H9 (cell line): Measurements from ENCODE around the gene NAPA. TPM values are rescaled to one million over a fixed set of nuclear protein-coding genes. Genes with fewer than 3 reads are reported as not detected.

ENCODE experiments used
- DNase-seq: peaks from one replicate; pipeline ENCODE4 v3.0.0-alpha.2; 2017
- H2AFZ ChIP-seq: one replicate; pipeline ENCODE4 v1.6.1; 2013; ENCODE audit warnings: mild to moderate bottlenecking, low read length, control low read depth, moderate library complexity
- H2AK5ac ChIP-seq: 2 replicates; pipeline ENCODE4 v1.6.1; 2013; ENCODE audit warnings: low read length, control low read depth, mixed read lengths; ENCODE audit not compliant: insufficient read length
- H2BK120ac ChIP-seq: one replicate; pipeline ENCODE4 v1.6.1; 2013; ENCODE audit warnings: low read depth, mild to moderate bottlenecking, low read length, control low read depth, inconsistent platforms; ENCODE audit not compliant: poor library complexity, severe bottlenecking
- H2BK12ac ChIP-seq: 2 replicates; pipeline ENCODE4 v1.6.1; 2013; ENCODE audit warnings: low read length, control low read depth, mixed read lengths, low read depth; ENCODE audit not compliant: insufficient read length
- H2BK15ac ChIP-seq: 2 replicates; pipeline ENCODE4 v1.6.1; 2013; ENCODE audit warnings: low read depth, low read length, control low read depth
- H2BK20ac ChIP-seq: one replicate; pipeline ENCODE4 v1.6.1; 2013; ENCODE audit warnings: low read depth, mild to moderate bottlenecking, low read length, control low read depth, inconsistent platforms; ENCODE audit not compliant: poor library complexity, severe bottlenecking
- H2BK5ac ChIP-seq: 2 replicates; pipeline ENCODE4 v1.6.1; 2013; ENCODE audit warnings: low read length, control low read depth, mixed read lengths; ENCODE audit not compliant: insufficient read length
- H3K14ac ChIP-seq: 2 replicates; pipeline ENCODE4 v1.6.1; 2013; ENCODE audit warnings: low read length, control low read depth; ENCODE audit not compliant: insufficient read depth
- H3K18ac ChIP-seq: 2 replicates; pipeline ENCODE4 v1.6.1; 2013; ENCODE audit warnings: low read depth, mild to moderate bottlenecking, mixed read lengths, low read length, control low read depth; ENCODE audit not compliant: insufficient read length
- H3K23ac ChIP-seq: 2 replicates; pipeline ENCODE4 v1.6.1; 2013; ENCODE audit warnings: low read length, control low read depth, mixed read lengths, low read depth; ENCODE audit not compliant: insufficient read length
- H3K23me2 ChIP-seq: 2 replicates; pipeline ENCODE4 v1.6.1; 2013; ENCODE audit warnings: low read depth, mild to moderate bottlenecking, mixed read lengths, low read length, control low read depth; ENCODE audit not compliant: insufficient read length, poor library complexity, severe bottlenecking
- H3K27ac ChIP-seq: 2 replicates; pipeline ENCODE4 v1.5.1; 2013; ENCODE audit warnings: low read length, control low read depth, mixed read lengths, low read depth; ENCODE audit not compliant: insufficient read length
- H3K27me3 ChIP-seq: 2 replicates; pipeline ENCODE4 v1.6.1; 2013; ENCODE audit warnings: low read length, control low read depth, inconsistent platforms; ENCODE audit not compliant: insufficient read depth
- H3K4ac ChIP-seq: 2 replicates; pipeline ENCODE4 v1.6.1; 2013; ENCODE audit warnings: low read depth, mild to moderate bottlenecking, control low read depth, inconsistent platforms, low read length, moderate library complexity
- H3K4me1 ChIP-seq: 2 replicates; pipeline ENCODE4 v1.6.1; 2013; ENCODE audit warnings: low read length, control low read depth, inconsistent platforms; ENCODE audit not compliant: insufficient read depth
- H3K4me2 ChIP-seq: 2 replicates; pipeline ENCODE4 v1.6.1; 2013; ENCODE audit warnings: low read length, control low read depth, mixed read lengths; ENCODE audit not compliant: insufficient read length, insufficient read depth
- H3K56ac ChIP-seq: 2 replicates; pipeline ENCODE4 v1.6.1; 2013; ENCODE audit warnings: low read depth, mild to moderate bottlenecking, mixed read lengths, low read length, control low read depth; ENCODE audit not compliant: insufficient read length
- H3K79me1 ChIP-seq: 2 replicates; pipeline ENCODE4 v1.6.1; 2013; ENCODE audit warnings: low read depth, mild to moderate bottlenecking, moderate library complexity, low read length, control low read depth, inconsistent platforms; ENCODE audit not compliant: insufficient read depth, poor library complexity, severe bottlenecking
- H3K79me2 ChIP-seq: 2 replicates; pipeline ENCODE4 v1.6.1; 2013; ENCODE audit warnings: low read length, control low read depth, inconsistent platforms; ENCODE audit not compliant: insufficient read depth
- H3K9ac ChIP-seq: 2 replicates; pipeline ENCODE4 v1.6.1; 2013; ENCODE audit warnings: low read length, control low read depth, mixed read lengths; ENCODE audit not compliant: insufficient read length; ENCODE audit errors: extremely low read depth
- H3K9me3 ChIP-seq: one replicate; pipeline ENCODE4 v1.6.1; 2013; ENCODE audit warnings: low read depth, low read length, inconsistent platforms; ENCODE audit not compliant: control insufficient read depth
- H3T11ph ChIP-seq: one replicate; pipeline ENCODE4 v1.6.1; 2013; ENCODE audit warnings: mild to moderate bottlenecking, low read length, control low read depth, inconsistent platforms
- H4K20me1 ChIP-seq: one replicate; pipeline ENCODE4 v1.6.1; 2013; ENCODE audit not compliant: control insufficient read depth, insufficient read length, insufficient read depth
- H4K5ac ChIP-seq: 2 replicates; pipeline ENCODE4 v1.6.1; 2013; ENCODE audit warnings: low read depth, mild to moderate bottlenecking, mixed read lengths, low read length, control low read depth; ENCODE audit not compliant: insufficient read length
- H4K8ac ChIP-seq: replicated peaks from 2 replicates; pipeline ENCODE4 v1.6.1; 2013; ENCODE audit warnings: low read length, control low read depth, mixed read lengths, low read depth; ENCODE audit not compliant: insufficient read length
- H4K91ac ChIP-seq: 2 replicates; pipeline ENCODE4 v1.6.1; 2013; ENCODE audit warnings: low read depth, mild to moderate bottlenecking, moderate library complexity, mixed read lengths, low read length, control low read depth; ENCODE audit not compliant: insufficient read length
- H3K27ac Mint-ChIP-seq, 3 experiments: 2 replicates in 2 of 3; 3 replicates in 1 of 3; pipeline ENCODE4 v1.8.0; 2020 to 2021; ENCODE audit warnings: mixed read lengths in 3 of 3, mild to moderate bottlenecking in 1 of 3, moderate library complexity in 1 of 3
- H3K27me3 Mint-ChIP-seq: 2 replicates; pipeline ENCODE4 v1.8.0; 2021; ENCODE audit warnings: low read depth, mild to moderate bottlenecking, moderate library complexity, mixed read lengths
- H3K36me3 Mint-ChIP-seq, 3 experiments: 2 replicates in 2 of 3; 3 replicates in 1 of 3; pipeline ENCODE4 v1.8.0; 2020 to 2021; ENCODE audit warnings: low read depth in 3 of 3, mixed read lengths in 3 of 3; ENCODE audit not compliant: insufficient read depth in 1 of 3
- H3K4me1 Mint-ChIP-seq, 2 experiments: 2 replicates each; pipeline ENCODE4 v1.8.0; 2020; ENCODE audit warnings: mixed read lengths in 2 of 2
- H3K4me3 Mint-ChIP-seq, 2 experiments: 2 replicates in 1 of 2; 3 replicates in 1 of 2; pipeline ENCODE4 v1.8.0; 2020 to 2021; ENCODE audit warnings: mild to moderate bottlenecking in 2 of 2, mixed read lengths in 2 of 2, moderate library complexity in 1 of 2
- H3K9me3 Mint-ChIP-seq, 2 experiments: 2 replicates in 1 of 2; 3 replicates in 1 of 2; pipeline ENCODE4 v1.8.0; 2020; ENCODE audit warnings: mild to moderate bottlenecking in 2 of 2, mixed read lengths in 2 of 2, moderate library complexity in 1 of 2
- WGBS: extraction: QIAGEN DNeasy Blood & Tissue Kit; methylation state at CpG from one replicate; pipeline ENCODE4 v1.1.7; 2013; ENCODE audit warnings: missing lambda C conversion rate, low lambda C conversion rate, mixed read lengths; ENCODE audit not compliant: insufficient read length; ENCODE audit errors: extremely low coverage; 5-methylcytosine and 5-hydroxymethylcytosine counted together
- total RNA-seq: library from RNA; stranded (reverse); gene quantifications from 2 replicates; pipeline ENCODE4 v1.2.1, GENCODE V29; 2021
- TF ChIP-seq, protein P1 (sequence below): fragments of 200-600 bp; sonication (generic); conservative IDR thresholded peaks from 3 replicates; pipeline ENCODE4 v1.8.0; 2021; ENCODE audit warnings: antibody characterized with exemption, mild to moderate bottlenecking

The NAPA gene
- total RNA-seq, 1 experiment from 2014 or later = 62.8 TPM

DNA sequence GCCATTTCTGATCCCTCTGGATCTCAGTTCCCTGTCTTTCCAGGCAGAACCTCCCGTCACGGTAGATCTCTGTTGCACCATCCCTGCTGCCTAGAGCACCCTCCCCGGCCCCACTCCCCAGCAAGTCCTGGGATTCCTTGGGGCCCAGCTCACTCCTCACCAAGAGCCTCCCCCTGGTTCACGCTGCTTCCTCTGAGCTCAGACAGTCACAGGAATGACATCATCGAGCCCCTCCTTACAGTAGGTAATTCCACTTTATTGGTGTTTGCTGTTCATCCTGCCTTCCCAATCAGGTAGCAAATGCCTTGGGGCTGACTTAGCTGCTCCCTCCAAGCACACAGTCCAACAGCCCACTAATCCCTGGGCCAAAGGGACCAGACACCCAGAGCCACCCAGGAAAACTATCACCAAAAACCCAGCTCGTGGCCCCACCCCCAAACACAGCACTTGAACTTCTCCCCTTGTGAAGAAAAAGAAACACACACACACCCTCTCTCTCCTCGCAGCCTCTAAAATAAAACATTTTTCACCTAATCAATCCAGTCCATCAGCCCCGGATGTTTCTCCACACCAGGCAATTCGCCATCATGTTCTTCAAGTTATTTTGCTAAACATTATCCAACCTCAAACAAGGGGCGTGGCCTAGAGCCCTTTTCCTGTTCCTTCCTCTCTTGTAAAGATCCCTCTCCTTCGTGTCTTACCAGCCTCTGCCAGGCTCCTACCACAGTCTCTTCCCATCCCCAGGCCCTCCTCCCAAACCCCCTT, 2.5 kb downstream of the NAPA start:
- no peak overlapping the region for H4K5ac ChIP-seq
- no peak overlapping the region for H2BK15ac ChIP-seq
- H3T11ph ChIP-seq = no peak overlapping the region
- H3K9ac ChIP-seq = no peak overlapping the region
- Mint-ChIP-seq H3K27me3 (no peaks in the 10 kb centered on the region), H3K4me3 (peak overlapping the region; percentile 96), H3K4me1 (peaks cover 23 to 37% of the 10 kb centered on the region in 2 experiments), H3K9me3 (no peaks in the 10 kb centered on the region), H3K36me3 (peaks cover 0 to 4% (median 0%) of the 10 kb centered on the region in 3 experiments; a peak in 1 of 7 replicates), H3K27ac (peak overlapping the region; percentile 9 to 90 (median 62); a peak in 3 of 7 replicates)
- H3K14ac ChIP-seq = no peak overlapping the region
- no peaks in the 10 kb centered on the region for H3K9me3 ChIP-seq
- peaks cover 7% of the 10 kb centered on the region for H3K23me2 ChIP-seq
- no peak overlapping the region for H2BK5ac ChIP-seq
- H2AFZ ChIP-seq = no peak overlapping the region
- H2BK20ac ChIP-seq = no peak overlapping the region
- no peaks in the 10 kb centered on the region for H3K27me3 ChIP-seq
- whole genome bisulfite sequencing = no CpG with 5 or more reads among the region's 11 CpGs
- no peaks in the 10 kb centered on the region for H3K4me1 ChIP-seq
- no peak overlapping the region for H4K91ac ChIP-seq
- no peak overlapping the region for H3K23ac ChIP-seq
- no peak overlapping the region for H3K56ac ChIP-seq
- H2AK5ac ChIP-seq = no peak overlapping the region
- DNase-seq = no peak
- H4K20me1 ChIP-seq = no peaks in the 10 kb centered on the region
- peaks cover 9% of the 10 kb centered on the region for H3K79me1 ChIP-seq
- H2BK12ac ChIP-seq = no peak overlapping the region
- H3K27ac ChIP-seq = no peak overlapping the region
- H2BK120ac ChIP-seq = no peak overlapping the region
- H3K18ac ChIP-seq = no peak overlapping the region
- no peak overlapping the region for H3K4ac ChIP-seq
- peaks cover 10% of the 10 kb centered on the region; the same call in 1 of the 2 replicates for H3K79me2 ChIP-seq
- H3K4me2 ChIP-seq = no peak overlapping the region
- TF ChIP-seq, protein P1, sequence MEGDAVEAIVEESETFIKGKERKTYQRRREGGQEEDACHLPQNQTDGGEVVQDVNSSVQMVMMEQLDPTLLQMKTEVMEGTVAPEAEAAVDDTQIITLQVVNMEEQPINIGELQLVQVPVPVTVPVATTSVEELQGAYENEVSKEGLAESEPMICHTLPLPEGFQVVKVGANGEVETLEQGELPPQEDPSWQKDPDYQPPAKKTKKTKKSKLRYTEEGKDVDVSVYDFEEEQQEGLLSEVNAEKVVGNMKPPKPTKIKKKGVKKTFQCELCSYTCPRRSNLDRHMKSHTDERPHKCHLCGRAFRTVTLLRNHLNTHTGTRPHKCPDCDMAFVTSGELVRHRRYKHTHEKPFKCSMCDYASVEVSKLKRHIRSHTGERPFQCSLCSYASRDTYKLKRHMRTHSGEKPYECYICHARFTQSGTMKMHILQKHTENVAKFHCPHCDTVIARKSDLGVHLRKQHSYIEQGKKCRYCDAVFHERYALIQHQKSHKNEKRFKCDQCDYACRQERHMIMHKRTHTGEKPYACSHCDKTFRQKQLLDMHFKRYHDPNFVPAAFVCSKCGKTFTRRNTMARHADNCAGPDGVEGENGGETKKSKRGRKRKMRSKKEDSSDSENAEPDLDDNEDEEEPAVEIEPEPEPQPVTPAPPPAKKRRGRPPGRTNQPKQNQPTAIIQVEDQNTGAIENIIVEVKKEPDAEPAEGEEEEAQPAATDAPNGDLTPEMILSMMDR = no peak
- no peak overlapping the region for H4K8ac ChIP-seq
